Measurements from ENCODE around the gene TBC1D17.

The TBC1D17 gene

DNA sequence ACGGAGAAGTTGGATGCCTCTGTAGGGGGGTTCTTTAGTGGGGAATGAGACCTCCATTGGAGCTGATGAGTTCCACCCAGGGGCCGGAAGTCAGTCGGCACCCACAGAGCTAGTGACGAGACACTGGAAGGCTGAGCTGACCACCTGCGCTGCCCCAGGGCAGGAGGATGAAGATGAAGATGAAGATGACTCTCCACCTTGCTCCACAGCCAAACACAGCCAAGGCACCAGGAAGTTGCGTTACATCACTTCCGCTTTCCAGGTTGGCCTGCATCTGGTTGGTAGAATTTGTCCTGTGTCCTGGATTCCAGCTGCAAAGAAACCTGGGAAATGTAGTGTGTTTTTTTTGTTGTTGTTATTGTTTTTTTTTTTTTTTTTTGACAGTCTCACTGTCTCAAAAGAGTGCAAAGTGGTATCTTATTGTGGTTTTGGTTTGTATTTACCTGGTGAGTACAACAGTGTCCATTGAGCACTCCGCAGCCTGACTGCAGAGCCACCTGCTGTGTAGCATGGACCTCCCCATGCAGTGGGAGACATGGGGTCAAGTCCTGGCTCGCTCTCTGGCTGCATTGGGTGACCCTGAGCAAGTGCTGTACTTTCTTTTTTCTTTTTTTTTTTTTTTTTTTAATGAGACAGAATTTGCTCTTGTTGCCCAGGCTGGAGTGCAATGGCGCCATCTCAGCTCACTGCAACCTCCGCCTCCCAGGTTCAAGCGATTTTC lies 1.9 kb downstream of the TBC1D17 start:
- no peak for DNase-seq

GRCh38 chr19:49880162-49880869 lies 2.8 kb downstream of the TBC1D17 start:
- DNase-seq: no peak

DNA sequence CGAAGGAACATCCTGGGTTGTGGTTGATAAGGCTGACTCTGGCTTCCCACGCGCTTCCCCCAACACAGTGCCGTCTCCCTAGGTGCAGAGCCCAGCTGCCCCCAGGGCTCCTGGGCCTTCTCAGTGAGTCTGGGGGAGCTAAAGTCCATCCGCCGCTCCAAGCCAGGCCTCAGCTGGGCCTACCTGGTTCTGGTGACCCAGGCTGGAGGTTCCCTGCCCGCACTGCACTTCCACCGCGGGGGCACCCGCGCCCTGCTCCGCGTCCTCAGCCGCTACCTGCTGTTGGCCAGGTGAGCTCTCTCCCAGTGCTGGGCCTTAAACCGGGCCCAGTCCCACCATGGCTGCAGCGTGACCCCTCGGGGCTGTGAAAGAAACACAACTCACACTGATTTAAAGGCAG lies 3.7 kb downstream of the TBC1D17 start:
- DNase-seq: no peak

- DNase-seq: no peak
These were observed 4.3 kb downstream of the TBC1D17 start for GRCh38 chr19:49881672-49882394.

DNA sequence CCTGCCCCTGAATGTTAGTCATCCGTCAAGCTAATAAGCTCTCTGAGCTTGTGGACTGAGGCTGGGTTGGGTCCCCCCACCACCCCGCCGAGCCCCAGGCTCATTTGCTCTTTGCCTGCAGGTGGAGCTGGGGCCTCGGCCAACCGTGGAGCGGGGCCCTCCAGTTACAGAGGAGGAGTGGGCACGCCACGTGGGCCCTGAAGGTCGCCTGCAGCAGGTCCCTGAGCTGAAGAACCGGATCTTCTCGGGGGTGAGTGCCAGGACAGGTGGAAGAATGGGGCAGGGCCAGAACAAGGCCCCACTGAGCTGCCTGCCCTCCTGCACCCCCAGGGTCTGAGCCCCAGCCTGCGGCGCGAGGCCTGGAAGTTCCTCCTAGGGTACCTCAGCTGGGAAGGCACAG lies 5.1 kb downstream of the TBC1D17 start:
- DNase-seq: no peak

DNA sequence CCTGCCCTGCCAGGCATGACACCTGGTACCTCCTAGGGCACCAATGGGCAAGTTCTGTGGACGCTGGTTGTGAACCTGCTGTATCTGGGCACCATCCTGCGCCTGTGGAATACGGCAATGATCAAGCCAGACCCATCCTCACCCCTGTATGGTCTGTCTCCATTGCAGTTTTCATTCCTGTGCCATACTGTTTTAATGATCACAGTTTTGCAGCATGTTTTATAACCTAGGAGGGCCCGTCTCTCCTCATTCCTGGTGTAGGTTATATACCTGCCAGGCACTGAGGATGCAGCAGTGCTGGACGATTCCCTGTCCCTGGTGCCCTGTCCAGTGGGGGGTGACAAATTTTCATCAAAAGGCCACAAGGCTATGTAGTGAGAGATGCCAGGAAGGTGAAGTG lies 5.6 kb downstream of the TBC1D17 start:
- no peak for DNase-seq

DNA sequence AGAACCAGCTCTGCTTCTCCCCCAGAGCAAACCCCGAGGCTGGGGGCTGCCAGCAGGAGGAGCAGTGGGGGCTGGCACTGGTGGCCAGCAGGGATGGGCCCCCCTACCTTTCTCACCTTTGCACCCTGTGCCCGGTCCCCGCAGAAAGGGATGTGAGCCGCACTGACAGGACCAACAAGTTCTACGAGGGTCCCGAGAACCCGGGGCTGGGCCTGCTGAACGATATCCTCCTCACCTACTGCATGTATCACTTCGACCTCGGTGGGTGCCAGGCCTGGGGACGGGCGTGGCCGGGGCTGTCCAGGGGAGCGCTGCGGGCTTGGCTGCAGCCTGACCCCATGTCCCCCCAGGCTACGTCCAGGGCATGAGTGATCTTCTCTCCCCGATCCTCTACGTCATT lies 6.6 kb downstream of the TBC1D17 start:
- no peak for DNase-seq

- DNase-seq: no peak
These were observed 7.3 kb downstream of the TBC1D17 start for GRCh38 chr19:49884760-49885159.

GRCh38 chr19:49887037-49887664 lies 9.6 kb downstream of the TBC1D17 start:
- no peak for DNase-seq

- no peak for DNase-seq
These were observed 10.4 kb downstream of the TBC1D17 start for GRCh38 chr19:49887665-49888509.

DNA sequence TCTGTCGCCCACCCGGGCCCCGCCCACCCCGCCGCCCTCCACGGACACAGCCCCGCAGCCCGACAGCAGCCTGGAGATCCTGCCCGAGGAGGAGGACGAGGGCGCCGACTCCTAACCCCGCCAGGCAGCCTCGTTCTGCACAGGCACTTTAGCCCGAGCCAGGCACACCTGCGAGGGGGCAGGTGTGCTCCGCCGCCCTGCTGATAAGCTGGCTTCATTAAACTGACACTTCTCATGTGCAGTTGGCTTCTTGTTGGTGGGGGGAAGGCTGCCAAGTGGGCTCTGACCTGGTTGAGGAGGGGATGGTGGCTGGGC lies 11.0 kb downstream of the TBC1D17 start:
- no peak for DNase-seq

DNA sequence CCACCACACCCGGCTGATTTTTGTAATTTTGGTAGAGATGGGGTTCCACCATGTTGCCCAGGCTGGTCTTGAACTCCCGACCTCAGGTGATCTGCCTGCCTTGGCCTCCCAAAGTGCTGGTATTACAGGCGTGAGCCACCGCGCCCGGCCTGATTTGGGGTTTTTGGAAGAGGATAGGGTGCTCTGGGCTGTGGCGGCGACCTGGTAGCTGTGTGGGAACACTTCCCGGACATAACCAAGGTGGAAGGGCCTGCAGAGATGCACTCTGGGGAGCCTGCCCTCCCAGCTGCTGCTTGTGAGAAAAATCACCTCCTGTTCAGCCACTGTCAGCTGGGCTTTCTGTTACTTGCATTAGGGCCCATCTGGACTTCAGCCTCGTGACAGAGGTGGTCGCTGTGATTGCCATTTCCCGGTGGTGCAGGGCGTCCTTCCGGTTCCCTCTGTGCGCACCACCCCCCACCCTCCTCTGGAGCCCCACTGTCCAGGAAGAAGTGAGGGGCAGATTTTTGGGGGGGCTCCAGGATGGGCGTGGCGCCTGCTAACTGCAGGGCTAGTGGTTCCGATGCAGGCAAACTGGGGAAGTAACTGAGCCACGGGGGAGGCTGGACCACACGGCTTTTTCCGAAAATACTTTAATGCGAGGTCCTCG lies 11.7 kb downstream of the TBC1D17 start:
- DNase-seq: no peak

DNA sequence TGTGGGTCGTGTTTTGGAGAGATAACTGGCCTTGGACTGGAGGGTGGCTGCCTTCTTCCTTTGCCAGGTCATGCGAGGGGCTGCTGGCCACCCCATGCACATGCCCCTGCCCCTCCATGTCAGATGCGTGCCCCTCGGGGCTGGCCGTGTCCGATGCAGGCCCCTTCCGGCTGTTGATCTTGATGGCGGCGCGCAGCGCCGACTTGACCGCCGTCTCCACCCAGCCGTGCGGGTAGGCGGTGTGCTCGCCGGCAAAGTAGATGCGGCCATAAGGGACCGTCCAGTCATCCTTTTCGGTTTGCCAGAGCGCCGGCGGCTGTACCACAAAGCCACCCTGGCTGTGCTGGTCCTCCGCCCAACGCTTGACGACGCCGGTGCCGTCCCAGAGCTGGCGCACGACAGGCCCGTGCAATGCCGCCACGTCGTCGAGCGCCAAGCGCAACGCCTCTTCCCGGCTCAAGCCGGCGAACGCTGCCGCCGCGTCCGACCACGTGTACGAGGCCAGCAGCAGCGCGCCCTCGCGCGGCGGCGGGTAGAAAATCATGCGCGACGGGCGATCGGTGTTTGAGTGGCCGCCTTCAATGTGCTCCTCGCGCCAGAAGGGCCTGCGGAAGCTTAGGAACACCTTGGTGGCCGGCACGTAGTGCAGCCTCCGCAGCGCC lies 12.3 kb downstream of the TBC1D17 start:
- DNase-seq: peak; percentile 76 to 78

DNA sequence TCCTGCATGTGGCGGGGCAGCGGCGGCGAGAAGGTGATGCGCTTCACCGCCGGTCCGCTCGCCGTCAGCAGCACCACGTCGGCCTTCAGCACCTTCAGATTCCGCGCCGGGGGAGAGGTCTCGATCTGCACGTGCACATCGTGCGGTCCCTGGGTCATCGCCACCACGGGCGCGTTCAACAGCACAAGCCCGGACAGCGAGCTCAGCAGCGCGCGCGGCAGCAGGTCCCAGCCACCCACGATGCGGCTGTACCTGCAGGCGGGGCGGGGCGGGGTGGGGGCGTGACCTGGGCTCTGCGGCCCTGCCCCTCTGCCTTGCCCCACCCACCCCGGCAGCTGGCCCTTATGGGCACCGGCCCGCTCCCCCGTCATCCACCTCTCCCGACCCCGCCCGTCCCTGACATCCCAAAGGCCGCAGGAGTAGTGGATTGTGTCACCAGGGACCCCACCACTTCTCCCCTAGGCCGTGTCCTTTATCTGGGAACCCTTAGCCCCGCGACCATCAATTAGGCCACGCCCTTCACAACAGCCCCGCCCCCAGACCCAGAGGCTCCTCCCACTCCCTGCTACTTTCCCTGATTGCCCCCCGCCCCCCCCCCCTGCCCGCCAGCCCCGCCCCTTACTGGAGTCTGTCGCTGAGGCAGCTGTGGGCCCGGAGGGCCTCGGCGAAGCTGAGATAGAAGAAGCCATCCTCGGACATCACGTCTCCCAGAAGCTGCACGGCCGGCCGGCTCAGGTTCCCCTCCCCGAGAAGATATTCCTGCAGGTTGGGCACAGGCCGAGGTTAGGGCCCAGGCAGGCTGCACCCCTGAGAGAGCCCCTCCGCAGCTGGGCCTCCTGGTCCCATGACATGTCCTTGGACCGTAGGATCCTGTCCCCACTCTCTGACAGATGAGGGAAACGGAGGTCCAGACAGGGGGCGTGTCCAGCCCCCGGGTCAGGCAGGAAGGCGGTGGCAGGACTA lies 13.1 kb downstream of the TBC1D17 start:
- DNase-seq: peak; percentile 68 to 73

GRCh38 chr19:49891393-49891792 lies 13.9 kb downstream of the TBC1D17 start:
- no peak for DNase-seq

DNA sequence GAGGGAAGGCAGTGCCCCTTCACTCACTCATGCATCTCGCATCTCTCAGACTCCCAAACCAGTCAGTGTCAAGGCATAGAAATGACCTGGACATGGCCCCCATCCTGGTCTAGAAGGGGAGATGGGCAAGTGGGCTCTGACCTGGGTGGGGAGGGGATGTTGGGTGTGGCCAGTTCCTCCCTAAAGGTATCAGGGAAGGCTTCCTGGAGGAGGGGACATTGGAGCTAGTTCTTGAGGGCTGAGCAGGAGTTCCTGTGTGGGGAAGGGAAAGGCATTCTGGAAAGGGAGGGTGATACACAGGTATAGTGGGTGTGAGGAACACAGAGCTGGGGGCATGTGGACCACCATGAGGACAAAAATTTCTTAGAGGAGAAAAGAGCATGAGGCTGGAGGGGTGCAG lies 15.2 kb downstream of the TBC1D17 start:
- DNase-seq: no peak

DNA sequence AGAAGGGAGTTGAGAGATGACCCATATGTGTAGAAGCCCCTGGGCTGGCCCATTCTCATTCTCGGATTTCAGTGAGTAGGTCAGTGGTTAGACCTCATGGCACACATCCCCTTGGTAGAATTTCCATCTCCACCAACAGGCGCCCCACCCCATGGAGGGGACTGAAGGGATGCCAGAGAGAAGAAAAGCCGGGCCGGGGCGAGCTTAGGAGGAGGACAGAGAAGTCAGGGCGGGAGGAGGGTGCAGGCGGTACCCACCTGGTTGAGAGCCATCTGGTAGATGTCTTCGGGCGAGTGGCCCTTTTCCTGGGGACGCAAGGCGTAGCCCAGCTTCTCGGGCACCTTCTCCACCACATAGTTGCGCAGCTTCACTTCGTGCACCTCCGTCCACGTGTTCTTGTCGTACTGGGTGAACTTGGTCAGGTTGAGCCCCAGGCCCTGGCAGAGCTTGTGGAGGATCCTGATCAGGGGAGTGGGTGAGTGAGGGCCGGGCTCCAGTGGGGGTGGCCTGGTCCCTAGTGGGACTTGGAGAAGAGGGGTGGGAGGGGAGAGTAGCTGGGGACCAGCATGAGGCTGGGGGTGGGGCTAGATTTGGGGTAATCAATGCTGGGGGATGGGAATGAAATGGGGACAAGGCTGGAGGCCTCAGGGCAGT lies 16.6 kb downstream of the TBC1D17 start:
- DNase-seq: no peak

- DNase-seq: peak; percentile 54 to 58
These were observed 17.5 kb downstream of the TBC1D17 start for GRCh38 chr19:49894879-49895565.

All from stimulated activated CD4-positive, alpha-beta T cell treated with anti-CD3 and anti-CD28 coated beads, Interleukin-2, amount 100 ng/mL, for 24 hours (primary cell).